Stomach (tissue), 4 donors: ENCODE data around the gene NRIP3.

Experiments
- POLR2A ChIP-seq, 4 donors: fragments of 450-650 bp; IDR thresholded peaks; one replicate each; pipeline ENCODE4 v1.6.1; 2016; ENCODE audit warnings: antibody characterized with exemption in 4 of 4, control low read depth in 2 of 4, mild to moderate bottlenecking in 1 of 4, moderate library complexity in 1 of 4
- TF ChIP-seq, protein P1 (sequence below), 7 experiments: fragments of 450-650 bp in 4 of 7; fragments of 200-600 bp in 3 of 7; sonication (generic) in 3 of 7; IDR thresholded peaks; one replicate each; pipeline ENCODE4 v1.5.1; 2016 to 2019; ENCODE audit warnings: antibody characterized with exemption in 7 of 7, control low read depth in 2 of 7, mild to moderate bottlenecking in 1 of 7

DNA sequence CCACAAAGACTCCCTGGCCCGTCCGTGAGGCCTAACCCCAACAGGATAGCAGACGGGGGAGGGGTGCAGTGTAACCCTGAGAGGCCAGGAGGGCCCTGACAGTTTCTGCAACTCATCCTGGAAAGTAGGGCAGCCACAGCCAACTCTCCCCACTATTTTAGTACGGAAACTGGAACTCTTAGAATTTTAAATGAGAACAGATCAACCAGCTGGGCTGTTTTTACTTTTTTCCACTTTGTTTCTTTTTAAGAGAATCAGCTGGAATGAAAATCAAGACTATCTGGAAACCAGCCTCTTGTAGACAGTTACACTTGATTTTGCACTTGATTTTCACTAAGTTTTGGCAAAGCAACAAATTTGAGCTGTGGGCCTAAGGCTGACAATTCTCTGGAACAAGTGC, 42.7 kb upstream of the NRIP3 start:
- TF ChIP-seq, protein P1, sequence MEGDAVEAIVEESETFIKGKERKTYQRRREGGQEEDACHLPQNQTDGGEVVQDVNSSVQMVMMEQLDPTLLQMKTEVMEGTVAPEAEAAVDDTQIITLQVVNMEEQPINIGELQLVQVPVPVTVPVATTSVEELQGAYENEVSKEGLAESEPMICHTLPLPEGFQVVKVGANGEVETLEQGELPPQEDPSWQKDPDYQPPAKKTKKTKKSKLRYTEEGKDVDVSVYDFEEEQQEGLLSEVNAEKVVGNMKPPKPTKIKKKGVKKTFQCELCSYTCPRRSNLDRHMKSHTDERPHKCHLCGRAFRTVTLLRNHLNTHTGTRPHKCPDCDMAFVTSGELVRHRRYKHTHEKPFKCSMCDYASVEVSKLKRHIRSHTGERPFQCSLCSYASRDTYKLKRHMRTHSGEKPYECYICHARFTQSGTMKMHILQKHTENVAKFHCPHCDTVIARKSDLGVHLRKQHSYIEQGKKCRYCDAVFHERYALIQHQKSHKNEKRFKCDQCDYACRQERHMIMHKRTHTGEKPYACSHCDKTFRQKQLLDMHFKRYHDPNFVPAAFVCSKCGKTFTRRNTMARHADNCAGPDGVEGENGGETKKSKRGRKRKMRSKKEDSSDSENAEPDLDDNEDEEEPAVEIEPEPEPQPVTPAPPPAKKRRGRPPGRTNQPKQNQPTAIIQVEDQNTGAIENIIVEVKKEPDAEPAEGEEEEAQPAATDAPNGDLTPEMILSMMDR (IDR thresholded peaks at IDR 0.05) = no peak
- no peak for TF ChIP-seq POLR2A (IDR thresholded peaks at IDR 0.05)
